GM18508 (cell line): Measurements from ENCODE around the gene BUB1.
"Not testable (repeated sequence)": the region's sequence is repeated elsewhere in the genome, so short reads cannot be mapped to it uniquely, and the experiment has no call there.

Experiments
- ATAC-seq: cut with Tn5 transposase; IDR thresholded peaks from one replicate; pipeline ENCODE4 v1.9.1; 2021; ENCODE audit warnings: moderate number of reproducible peaks; ENCODE audit not compliant: insufficient read depth, unreplicated experiment

BUB1 gene

DNA sequence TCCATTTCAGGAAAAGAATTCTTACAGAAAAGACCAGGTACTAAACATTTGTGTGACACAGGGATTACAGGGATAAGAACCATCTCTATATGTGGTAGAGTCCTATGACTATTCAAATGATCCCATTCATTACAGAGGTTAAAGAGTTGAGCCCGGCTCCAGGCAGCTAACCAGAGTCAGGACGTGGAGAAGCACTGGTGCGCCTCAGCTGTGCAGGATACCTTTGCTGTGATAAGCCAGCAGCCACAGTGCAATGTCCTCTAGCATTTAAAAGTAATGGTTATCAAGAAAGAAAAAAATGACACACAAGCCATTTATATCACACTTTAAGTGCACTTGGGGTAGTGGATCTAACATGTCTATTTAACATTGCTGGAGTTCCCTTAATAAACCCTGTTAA, 17.3 kb downstream of the BUB1 start:
- no peak for ATAC-seq

DNA sequence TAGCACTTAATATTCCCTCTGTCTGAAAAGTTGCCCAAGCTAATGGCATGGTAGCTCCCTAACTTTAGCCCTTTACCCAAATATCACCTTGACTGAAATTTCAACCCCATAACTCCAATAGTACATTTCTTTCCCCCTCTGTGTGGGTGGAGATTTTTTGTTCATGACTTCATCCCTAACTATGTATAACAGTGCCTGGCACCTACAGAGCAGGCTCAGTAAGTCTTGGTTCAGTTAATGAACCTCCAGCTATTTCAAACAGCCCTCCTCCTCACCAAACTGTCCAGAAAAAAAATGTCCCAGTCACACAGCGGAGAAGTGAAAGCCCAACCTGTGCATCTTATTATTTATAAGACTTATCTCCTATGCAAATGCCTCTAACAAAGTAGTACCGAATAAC, 18.6 kb downstream of the BUB1 start:
- no peak for ATAC-seq

DNA sequence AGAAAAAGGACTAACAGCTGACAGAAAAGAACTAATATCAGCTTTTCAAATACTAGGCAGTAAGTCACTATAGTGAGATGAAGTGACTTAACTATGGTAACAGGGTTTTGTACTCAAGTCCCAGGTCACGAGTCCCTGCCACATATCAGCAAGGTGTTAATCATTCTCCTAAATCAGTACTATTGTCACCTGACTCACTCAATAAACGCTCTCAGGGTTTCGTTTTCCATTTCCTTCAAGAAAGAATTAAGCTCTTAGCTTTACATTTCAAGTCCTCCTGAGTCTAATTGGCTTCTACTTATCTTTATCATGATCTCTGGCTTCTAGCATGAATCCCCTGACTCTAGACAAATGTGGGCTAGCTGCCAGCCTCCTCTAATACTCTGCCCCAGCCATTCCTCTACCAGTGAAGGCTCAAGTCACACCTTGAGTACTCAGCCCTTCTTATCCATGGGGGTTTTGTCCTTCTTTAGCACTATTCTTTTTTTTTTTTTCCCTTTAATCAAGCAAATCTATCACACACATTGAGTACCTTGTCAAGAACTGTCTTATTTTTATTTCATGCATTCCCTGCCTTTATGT, 20.0 kb downstream of the BUB1 start:
- ATAC-seq = no peak

DNA sequence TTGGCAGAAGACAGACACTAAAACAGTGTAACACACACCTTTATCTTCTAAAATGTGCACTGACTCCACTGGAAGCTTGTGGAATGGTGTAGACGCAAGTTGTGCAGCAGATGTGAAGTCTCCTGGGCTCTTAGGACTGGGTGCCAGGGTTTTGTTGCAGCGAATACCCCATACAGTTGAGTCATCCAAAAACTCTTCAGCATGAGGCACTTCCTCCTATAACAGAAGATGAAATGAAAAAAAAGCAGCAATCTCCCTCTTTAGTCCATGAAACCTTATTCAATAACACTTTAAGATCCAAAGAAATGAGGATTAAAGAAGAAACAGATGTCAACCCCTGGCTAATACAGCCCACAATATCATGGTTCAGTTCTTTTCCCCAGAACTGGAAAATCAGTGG, 22.2 kb downstream of the BUB1 start:
- no peak for ATAC-seq

DNA sequence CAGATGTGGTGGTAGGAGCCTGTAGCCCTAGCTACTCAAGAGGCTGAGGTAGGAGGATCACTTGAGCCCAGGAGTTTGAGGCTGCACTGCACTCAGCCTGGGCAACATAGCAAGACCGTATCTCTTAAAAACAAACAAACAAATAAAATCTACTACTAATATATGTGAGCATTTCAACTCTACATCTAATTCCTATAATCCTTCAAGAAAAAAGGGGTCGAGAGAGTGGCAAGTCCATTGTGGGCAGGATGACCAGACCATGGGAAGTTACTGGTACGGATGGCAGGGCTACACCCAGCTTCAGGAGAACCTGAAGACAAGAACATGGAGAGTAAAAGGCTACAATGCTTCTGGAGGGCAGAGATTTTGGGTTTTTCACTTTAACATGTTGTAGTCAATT, 24.0 kb downstream of the BUB1 start:
- ATAC-seq = no peak

DNA sequence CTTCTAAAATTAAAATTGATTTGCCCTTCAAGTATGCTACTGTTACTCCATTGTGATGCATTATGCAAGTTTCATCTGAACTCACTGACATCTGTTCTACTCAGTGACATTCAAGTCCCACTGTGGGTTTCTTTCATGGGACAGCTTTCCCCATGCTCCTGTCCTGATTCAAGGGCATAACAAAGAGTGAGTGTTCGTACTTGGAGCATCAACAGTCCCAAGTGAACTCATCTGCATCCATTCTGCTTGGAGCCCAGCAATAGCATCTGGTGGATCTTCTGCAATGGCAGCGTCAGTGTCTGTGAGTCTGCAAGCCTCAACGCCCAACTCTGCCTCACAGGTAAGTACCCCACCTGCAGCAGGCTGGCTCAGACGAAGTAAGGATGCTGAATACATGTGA, 27.5 kb downstream of the BUB1 start:
- no peak for ATAC-seq

DNA sequence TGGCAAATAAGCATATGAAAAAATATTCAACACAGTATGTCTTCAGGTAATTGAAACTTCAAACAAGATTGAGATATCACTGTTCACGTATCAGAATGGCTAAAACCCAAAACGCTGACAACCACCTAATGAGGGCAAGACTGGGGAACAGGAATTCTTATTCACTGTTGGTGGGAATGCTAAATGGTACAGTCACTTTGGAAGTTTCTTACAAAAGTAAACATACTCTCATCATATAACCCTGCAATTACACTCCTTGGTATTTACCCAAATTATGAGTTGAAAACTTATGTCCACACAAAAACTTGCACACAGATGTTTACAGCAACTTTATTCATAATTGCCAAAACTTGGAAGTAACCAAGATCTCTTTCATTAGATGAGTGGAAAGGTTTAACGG, 30.1 kb downstream of the BUB1 start:
- ATAC-seq = no peak

DNA sequence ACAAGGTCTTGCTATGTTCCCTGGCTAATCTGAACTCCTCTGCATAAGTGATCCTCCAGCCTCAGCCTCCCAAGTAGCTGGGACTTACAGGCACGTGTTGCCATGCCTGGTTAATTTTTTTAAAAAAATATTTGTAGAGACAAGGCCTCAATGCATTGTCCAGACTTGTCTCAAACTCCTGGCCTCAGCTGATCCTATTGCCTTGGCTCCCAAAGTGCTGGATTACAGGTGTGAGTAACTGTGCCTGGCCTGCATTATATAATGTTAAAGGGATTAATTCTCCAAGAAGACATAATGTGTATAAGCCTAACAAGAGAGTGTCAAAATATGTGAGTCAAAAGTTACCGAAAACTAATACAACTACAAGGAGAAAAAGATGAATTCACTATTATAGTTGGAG, 32.2 kb downstream of the BUB1 start:
- no peak for ATAC-seq

DNA sequence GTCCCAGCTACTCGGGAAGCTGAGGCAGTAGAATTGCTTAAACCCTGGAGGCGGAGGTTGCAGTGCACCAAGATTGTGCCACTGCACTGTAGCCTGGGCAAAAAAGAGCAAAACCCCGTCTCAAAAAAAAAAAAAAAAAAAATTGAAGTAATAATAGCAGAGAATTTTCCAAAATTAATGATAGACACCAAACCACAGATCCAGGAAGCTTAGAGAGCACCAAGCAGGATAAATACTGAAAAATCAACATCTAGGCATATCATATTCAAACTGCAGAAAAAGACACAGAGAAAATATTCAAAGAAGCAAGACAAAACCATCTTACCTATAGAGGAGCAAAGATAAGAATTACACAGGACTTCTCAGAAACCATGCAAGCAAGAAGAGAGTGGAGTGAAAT, 33.5 kb downstream of the BUB1 start:
- no peak for ATAC-seq

DNA sequence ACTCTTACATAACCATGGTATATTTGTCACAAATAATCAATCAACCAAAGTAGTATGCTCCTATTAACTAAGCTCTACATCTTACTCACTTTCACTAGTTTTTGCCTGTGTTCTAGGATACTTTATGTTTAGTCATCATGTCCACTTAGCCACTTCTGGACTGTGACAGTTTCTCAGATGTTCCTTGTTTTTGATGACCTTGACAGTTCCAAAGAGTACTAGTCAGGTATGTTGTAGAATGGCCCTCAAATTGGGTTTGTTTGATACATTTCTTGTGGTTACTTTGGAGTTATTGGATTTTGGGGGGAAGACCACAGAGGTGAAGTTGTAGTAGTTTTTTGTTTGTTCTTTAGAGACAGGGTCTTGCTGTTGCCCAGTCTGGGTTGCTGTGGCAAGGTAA, 35.5 kb downstream of the BUB1 start:
- no peak for ATAC-seq

DNA sequence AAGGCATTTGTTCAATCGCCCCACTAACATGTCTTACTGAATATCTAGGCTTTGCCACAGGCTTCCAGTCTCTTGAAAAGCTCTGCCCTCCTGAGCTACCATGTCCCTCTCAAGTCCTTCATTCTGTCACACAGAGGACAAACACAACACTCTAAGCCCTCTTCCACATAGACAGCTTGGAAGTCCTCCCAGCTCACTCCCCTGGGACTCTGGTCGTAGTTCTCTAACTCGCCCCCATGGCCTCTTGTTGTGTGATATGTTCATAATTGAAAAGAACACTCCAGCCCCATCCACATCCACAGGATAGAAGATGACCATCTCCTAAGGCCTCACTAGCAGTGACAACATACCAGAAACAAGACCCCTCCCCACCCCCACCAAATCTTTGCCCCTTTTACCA, 37.9 kb downstream of the BUB1 start:
- no peak for ATAC-seq

DNA sequence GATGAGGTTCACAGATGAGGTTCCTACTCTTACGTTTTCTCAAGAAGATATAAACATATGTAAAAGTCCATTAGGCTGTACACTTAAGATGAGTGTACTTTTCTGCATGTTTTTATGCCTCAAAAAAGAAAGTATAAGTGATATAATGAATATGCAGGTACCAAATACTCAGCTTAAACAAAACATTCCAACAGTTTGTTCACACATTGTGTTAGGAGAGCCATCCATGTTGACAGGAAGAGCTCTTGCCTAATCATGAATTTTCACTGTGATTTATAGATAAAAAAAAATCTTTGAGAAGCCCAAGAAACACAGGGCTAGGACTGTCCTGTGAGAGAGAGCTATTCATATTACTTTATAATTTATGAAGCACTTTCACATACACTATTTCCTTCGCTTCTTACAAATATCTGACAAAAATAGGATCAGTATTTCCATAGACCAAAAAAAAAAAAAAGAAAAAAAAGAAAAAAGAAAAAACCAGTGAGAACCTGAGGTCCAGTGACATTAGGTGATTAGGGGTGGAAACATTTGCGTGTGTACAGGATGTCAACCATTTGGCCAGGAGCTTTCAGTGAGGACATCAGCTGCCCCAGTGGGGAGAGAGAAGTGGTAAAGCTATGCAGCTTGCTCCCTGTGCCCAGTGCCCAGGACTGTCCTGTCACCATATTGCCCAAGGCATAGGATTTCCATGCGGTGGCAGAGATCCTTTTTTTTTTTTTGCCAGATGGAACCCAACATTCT, 38.7 kb downstream of the BUB1 start:
- no peak for ATAC-seq

DNA sequence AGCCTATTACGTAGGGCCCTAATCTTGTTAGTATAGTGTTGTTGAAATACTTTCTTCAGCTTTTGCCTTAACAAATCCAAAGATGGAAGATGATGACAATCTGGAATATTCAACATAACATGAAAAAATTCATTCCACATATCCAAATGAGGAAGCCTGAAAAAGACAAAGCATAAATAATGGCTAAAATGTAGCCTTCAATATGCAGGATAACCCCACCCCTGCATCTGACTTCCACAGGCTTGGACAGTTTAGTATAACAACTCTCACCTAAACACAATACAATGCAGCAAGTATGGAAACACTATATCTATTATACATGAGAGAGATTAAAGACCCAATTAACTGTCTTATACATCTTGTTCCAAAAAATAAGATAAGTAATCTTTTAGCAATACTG, 39.9 kb downstream of the BUB1 start:
- no peak for ATAC-seq

DNA sequence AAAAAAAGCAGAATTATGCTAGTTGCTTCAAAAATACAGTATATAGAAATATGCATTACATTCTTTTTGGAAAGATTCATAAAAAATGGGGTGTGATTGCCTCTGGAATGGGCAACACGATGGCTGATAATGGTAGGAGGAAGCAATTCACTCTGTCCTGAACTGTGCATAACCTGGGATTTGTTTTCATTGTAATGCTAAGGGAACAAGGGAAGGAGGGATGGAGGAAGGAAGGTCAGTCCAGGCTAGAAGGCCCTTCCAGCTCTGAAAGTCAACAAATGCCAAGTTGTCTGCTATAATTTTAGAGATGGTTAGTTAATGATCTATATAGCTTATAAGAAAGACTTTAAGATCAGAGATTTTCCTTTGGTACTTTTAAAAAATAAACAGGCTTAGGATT, 40.8 kb downstream of the BUB1 start:
- ATAC-seq = no peak

DNA sequence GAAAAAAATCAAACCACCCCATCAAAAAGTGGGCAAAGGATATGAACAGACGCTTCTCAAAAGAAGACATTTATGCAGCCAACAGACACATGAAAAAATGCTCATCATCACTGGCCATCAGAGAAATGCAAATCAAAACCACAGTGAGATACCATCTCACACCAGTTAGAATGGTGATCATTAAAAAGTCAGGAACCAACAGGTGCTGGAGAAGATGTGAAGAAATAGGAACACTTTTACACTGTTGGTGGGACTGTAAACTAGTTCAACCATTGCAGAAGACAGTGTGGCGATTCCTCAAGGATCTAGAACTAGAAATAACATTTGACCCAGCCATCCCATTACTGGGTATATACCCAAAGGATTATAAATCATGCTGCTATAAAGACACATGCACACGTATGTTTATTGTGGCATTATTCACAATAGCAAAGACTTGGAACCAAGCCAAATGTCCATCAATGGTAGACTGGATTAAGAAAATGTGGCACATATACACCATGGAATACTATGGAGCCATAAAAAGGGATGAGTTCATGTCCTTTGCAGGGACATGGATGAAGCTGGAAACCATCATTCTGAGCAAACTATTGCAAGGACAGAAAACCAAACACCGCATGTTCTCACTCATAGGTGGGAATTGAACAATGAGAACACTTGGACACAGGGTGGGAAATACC, 41.8 kb downstream of the BUB1 start:
- ATAC-seq = not testable (repeated sequence)

DNA sequence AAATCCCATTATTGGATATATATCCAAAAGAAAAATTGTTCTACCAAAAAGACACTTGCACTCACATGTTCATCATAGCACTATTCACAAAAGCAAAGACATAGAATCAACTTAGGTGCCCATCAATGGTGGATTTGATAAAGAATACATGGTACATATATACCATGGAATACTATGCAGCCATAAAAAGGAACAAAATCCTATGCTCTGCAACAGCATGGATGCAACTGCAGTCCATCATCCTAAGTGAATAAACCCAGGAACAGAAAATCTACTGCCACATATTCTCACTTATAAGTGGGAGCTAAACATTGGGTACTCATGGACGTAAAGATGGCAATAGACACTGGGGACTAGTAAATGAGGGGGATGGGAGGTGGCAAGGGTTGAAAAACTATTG, 50.5 kb downstream of the BUB1 start:
- ATAC-seq = not testable (repeated sequence)

DNA sequence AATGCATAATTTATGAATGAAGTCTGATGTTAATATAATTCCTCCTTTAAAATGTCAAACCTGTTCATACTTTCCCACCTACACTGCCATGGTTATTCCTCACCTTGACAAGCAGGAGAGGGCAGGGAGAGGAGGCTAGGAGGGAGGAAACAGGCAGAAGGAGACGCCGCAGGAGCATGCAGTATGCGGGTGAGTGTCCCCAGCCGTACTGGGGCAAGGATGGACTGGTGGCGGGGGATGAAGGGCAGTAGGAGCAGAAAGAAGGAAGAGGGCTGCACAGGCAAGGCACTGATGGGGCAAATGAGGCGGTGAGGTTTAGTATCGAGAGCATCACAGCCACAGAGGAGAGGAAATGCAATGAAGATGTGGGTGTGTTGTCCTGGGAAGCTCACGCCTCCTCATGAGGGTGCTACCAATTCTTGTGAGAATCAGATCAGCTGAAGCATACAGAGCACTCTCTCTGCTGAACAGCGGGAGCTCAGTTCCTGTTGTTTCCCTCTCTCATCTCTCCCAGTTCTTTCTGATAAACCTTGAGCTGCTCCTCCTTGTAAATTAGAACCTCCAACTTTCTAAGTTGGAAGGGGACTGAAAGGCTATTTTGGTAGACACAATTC, 58.4 kb downstream of the BUB1 start:
- not testable (repeated sequence) for ATAC-seq

DNA sequence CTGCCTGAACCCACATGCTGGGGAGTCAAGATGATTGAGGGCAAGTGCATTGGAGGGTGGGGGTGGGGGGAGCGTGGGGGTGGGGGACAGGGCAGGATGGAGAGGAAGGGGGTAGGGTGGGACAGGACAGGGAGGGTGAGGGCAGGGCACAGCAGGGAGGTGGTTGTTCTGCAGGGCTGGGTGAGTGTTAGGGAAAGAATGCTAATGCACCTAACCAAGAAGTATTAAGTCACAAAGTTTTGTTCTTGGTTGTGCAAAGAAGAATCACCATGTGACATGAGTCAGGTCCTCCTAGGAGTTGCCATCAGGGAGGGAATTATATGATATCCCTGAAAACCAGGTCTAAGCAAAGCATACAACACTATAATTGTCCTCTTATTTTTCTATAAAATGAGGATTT, 63.9 kb downstream of the BUB1 start:
- ATAC-seq = not testable (repeated sequence)

DNA sequence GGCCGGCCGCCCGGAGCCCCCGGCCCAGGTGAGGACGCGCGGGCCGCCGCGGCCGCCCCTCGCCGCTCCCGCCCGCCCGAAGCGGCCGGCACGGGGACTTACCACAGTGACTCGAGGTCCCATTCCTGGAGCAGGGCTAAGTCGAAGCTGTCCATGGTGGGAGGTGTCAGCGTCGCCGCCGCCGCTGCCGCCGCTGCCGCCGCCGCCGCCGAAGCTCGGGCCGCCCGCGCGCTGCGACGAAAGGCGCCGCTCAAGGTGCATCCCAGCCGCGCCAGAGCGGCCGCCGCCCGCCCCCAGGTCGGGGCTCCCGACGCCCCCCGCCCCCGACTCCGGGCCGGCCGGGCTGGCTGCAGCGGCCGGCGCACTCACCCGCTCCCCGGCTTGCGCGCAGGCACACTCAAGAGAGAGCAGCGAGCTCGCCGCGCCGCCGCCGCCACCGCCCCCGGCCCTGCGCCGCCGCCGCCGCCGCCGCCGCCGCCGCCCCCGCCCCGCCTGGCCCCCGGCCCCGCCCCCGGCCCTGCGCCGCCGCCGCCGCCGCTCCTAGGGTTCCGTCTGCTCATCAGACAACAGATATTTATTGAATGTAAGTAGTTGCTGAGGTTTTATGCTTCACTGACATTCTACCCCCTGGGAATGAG, 67.1 kb downstream of the BUB1 start:
- not testable (repeated sequence) for ATAC-seq

DNA sequence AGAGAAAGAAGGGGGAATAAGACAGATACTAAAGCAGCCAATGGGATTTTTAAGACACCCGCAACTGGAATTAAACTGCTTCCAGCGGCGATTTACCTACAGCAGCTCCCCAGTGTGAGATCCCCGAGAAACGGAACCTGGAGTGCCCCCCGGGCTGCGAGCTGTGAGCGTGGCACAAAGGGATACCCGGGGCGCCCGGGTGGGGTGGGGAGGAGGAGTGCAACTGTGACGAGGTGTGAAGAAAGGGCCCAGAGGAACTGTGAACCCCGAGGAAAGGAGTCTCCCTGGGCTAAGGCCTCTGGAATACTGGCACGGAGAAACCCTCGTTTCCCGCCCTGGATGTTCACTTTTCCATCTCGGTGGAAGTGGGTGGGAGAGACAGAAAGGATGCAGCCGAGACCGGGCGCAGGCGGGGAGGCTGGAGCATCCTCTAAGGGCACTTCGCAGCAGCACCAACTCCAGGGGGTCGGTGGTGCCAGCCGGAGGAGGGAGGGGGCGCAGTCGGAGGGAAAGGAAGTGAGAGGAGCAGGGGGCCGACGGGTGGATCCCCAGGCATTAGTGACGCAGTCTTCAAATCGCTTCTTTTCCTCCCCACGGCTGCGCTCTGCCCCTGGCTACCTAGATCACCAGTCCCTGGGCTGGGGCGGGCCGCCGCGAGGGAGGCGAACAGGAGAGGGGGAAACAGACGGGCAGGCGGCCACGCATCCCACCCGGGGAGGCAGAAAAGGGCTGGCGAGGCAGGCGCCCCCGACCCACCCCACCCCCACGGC, 67.8 kb downstream of the BUB1 start:
- ATAC-seq = not testable (repeated sequence)
